HG02885 (cell line): Measurements from ENCODE around the gene TFIP11.

Source experiments
- ATAC-seq: cut with Tn5 transposase; IDR thresholded peaks from one replicate; pipeline ENCODE4 v1.9.1; 2021; ENCODE audit warnings: mild to moderate bottlenecking; ENCODE audit not compliant: unreplicated experiment, poor library complexity

The TFIP11 gene

DNA sequence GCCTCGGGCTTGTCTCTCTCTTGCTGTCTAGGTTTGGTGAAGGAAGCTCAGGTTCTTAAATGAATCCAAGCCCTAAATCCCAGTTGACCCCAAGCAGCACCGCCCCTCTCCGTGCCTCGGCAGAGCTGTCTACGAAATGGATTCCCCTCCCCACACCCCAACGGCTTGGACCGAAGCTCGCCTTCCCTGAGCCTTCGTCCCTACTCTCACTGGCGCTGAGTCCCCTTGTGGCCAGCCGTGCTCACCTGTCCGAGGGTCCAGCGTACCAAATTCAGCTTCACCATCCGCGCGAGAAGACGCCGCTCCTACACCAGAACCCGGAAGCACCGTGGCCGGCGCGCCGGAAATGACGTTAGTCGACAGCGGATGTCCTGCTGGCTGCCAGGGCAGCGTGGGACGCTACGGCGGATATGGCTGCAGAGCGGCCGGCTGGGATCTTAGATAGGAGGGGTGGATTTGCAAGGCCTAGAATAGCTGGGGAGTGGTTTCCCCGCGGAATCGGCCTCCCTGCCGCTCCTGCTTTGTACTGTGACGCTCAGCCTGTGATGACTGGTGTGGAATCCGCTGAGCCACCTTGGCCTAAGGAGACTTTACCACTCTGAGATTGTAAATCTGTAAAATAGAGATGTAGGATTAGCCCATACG, at the start of gene TFIP11:
TFIP11 (minus strand) TSS at position 325 of the 645 bp plus-strand sequence. CDS start 2,201 bp downstream, outside the sequence.
- ATAC-seq, result peak; percentile 93

DNA sequence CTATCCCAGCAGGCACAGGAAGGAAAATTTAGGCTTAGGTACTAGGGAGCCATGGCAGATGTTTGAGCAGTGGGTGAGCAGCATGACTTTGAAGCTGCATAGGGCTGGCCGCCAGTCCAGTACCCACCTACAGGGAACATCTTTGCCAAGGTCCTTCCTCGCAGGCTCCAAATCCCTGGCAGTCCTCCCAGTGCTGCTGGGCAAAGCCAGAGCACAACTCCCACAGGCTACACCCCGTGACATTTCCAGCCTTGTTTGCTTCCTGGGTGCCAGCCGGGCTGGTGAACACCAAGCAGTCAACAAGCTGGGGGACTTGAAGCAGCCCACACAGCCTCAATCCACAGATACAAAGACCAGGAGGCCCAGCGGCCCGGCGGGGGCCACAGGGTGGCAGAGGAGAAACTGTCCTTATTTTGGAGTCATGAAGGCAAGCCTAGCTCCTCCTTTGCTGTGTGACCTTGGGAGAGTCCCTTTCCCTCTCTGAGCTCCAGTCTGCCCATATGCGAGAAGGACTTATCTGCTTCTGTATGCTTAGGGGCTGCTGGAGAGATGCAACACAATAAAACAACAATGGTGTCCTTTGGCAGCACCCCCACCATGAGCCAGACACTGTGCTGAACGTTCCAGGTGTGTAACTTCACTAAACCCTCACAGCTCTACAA, 49.6 kb upstream of the TFIP11 start:
- no peak for ATAC-seq

GRCh38 chr22:26559961-26560575, 47.8 kb upstream of the TFIP11 start:
- no peak for ATAC-seq

- ATAC-seq, result no peak
These were observed 46.1 kb upstream of the TFIP11 start for GRCh38 chr22:26558248-26558895.

GRCh38 chr22:26556904-26557303, 44.6 kb upstream of the TFIP11 start:
- ATAC-seq, result no peak

DNA sequence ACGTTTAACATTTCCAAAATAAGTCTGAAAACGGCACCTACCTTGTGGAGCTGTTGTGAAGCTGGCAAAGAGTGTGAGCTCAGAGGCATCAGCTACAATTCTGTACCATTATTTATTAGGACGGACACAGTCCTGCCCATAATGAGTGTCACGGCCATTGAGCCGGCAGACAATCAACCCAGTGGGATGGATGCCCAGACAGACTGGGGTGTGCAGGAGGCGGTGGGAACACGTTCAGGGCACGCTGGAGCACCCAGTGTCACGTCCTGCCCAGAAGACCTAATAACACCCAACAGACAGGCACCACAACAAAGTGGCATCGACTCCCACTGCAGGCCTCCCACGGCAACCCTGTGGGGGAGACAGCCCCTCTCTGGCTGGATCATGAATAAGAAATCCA, 43.2 kb upstream of the TFIP11 start:
- ATAC-seq, result no peak

GRCh38 chr22:26554956-26555355, 42.7 kb upstream of the TFIP11 start:
- ATAC-seq, result no peak

- ATAC-seq, result no peak
These were observed 40.9 kb upstream of the TFIP11 start for GRCh38 chr22:26553056-26553752.

GRCh38 chr22:26552466-26552865, 40.2 kb upstream of the TFIP11 start:
- no peak for ATAC-seq

GRCh38 chr22:26551568-26551967, 39.3 kb upstream of the TFIP11 start:
- ATAC-seq, result no peak

DNA sequence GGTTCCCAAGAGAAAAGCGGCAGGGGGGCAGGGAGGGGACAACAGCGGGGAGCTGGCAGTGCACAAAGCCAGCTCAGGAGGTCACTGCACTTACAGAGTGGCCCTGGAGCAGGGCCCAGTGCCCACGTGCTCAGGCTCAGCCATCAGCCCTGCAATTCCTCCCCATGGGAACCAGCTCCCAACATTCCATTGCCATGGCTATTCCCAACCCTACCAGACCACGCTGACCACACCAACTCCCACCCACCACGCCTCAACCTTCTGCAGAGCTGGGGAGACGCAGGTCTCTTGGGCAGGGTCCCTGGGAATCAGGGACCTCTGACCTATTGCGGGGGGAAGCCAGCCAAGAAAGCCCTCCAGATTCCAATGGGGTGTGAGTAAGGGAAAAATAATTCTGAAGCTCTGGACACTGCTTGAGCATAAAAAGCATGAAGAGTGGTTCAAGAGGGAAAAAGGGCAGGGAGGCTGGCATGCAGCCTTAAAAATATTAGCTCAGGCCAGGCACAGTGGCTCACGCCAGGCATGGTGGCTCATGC, 38.3 kb upstream of the TFIP11 start:
- no peak for ATAC-seq

DNA sequence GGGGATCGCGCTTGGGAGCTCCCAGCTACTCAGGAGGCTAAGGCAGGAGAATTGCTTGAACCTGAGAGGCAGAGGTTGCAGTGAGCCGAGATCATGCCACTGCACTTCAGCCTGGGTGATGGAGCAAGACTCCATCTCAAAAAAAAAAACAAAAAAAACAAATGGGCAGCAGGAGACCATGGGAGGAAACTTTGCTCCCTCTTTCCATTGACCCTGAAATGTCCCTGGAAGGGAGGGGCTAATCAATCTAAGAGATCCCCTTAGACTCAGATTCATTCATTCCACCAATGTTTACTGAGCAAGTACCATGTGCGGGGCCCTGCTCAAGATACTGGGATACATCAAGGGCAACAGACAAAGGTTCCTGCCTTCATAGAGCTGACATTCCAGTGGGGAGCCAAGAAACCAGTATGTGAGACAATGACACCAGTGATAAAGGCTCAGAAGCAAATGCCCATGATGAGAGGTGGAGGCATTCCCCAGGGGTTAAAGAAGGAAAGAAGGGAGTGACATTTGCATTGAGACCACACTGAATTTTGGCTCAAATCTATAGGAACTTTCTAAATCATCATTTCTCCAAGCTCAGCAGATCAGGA, 37.7 kb upstream of the TFIP11 start:
- ATAC-seq, result no peak

DNA sequence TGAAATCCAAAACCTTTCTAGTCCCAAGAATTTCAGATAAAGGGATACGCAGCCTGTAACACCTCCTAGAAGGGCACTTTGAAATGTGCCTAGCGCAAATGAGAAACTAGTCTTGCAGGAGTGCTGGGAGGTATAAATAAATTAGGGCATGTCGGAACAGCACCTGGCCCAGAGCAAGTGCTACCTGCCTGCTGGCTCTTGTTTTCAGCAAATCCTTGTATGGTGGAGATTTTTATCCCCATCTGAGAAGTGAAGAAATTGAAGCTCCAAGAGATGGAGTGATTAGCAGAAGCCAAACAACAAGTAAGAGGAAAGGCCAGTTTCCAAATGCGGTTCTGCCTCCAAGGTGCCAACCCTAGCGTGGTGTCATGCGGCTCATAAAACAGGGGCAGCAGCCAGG, 36.7 kb upstream of the TFIP11 start:
- ATAC-seq, result no peak

DNA sequence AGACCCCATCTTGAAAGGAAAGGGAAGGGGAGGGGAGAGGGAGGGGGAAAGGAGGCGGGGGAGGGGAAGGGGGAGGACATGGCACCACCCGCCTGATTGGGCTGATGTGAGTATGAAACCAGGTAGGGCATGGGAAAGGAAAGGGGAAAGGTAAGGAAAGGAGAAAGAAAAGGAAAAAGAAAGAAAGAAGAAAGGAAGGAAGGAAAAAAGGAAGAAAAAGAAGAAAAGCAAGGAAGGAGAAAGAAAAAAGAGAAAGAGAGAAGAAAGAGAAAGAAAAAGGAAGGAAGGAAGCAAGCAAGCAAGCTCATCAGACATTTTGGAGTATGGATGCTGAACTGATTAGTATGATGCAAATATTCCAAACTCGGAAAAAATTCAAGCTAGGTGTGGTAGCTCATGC, 36.0 kb upstream of the TFIP11 start:
- ATAC-seq, result no peak

DNA sequence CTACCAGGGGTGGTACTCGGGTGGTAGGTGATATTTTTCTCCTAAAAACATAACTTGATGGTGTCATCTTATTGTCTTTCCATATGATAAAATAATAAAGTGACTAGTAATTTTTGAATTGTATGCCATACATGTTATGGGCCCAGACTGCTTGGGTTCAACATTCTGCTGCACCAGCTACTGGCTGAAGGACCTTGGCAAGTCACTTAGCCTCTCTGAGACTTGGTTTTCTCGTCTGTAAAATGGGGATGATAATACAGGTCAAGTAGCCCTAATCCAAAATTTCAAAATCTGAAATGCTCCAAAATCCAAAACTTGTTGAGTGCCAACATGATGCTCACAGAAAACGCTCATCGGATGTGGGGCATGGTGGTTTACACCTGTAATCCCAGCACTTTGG, 35.6 kb upstream of the TFIP11 start:
- ATAC-seq, result no peak

DNA sequence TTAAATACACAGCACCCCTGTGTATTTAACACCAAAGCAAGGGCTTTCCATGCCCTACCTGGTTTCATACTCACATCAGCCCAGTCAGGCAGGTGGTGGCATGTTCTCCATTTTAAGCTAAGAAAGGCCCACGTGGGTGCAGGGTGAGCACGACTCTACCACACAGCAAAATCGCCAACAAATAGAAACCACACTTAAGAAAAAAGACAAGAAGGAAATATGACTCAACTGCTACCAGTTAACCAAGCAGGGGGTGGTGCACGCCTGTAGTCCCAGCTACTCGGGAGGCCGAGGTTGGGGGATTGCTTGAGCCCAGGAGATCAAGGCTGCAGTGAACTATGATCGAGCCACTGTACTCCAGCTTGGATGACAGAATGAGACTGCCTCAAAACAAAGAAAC, 35.2 kb upstream of the TFIP11 start:
- ATAC-seq, result no peak

GRCh38 chr22:26546282-26546681, 34.0 kb upstream of the TFIP11 start:
- ATAC-seq, result no peak

DNA sequence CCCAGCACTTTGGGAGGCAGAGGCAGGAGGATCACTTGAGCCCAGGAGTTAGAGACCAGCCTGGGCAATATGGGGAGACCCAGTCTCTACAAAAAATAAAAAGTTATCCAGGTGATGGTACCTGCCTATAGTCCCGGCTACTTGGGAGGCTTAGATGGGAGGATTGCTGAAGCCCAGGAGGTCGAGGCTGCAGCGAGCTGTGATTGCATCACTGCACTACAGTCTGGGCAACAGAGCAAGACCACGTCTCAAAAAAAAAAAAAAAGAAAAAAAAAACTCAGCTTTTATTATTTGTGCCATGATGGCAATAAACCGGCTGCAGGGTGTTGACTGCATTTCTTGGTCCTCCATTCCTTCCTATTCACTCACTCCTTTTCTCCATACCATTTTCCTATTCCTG, 33.6 kb upstream of the TFIP11 start:
- ATAC-seq, result no peak

GRCh38 chr22:26545385-26545784, 33.1 kb upstream of the TFIP11 start:
- ATAC-seq, result no peak

DNA sequence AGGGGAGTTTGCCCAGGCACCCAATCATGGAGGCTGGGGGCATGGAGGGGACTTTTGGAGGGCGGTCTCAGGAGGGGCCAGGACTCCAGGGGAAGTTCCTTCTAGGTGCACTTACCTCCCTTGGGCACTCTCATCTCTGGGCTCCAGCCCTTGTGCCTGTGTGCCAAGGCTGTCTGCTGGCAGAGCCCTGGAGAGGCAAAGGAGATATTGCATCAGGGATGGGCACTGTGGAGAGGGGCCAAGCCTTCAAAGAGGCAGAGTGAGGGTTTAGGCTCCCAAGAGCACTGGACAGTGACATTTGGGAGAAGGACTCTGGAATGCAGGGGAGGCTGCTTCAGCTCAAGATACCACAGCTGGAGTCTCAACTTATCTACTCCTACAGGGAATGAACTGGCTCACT, 32.2 kb upstream of the TFIP11 start:
- ATAC-seq, result no peak
